Activated CD8-positive, alpha-beta memory T cell treated with anti-CD3 and anti-CD28 coated beads, Interleukin-2, amount 10 ng/mL, durations not matched to agents 7 days and 5 days (primary cell): Measurements from ENCODE around the gene POLR3GL. TPM values are rescaled to one million over a fixed set of nuclear protein-coding genes. Genes with fewer than 3 reads are reported as not detected.
"Not testable (repeated sequence)": the region's sequence is repeated elsewhere in the genome, so short reads cannot be mapped to it uniquely, and the experiment has no call there.

Experiments
- ATAC-seq: fragments of 150-1000 bp; cut with Tn5 transposase; one replicate; pipeline ENCODE4 v1.10.0; 2021; ENCODE audit warnings: moderate library complexity
- CTCF ChIA-PET: fragments of 350-600 bp; sonication (Branson Sonifier 250); formaldehyde crosslinking; loops from one replicate; lab custom pipeline; 2021; ENCODE audit warnings: antibody characterized with exemption; lab: Charles Lee
- DNase-seq: peaks from one replicate; pipeline ENCODE4 v3.0.0-alpha.2; 2020
- H3K27ac Mint-ChIP-seq: one replicate; pipeline ENCODE4 v1.8.0; 2021; ENCODE audit warnings: mild to moderate bottlenecking, mixed read lengths
- H3K27me3 Mint-ChIP-seq: one replicate; pipeline ENCODE4 v1.8.0; 2021; ENCODE audit warnings: mixed read lengths
- H3K36me3 Mint-ChIP-seq: one replicate; pipeline ENCODE4 v1.8.0; 2021; ENCODE audit warnings: mild to moderate bottlenecking, mixed read lengths
- H3K4me1 Mint-ChIP-seq: one replicate; pipeline ENCODE4 v1.8.0; 2021; ENCODE audit warnings: mixed read lengths
- H3K4me3 Mint-ChIP-seq: one replicate; pipeline ENCODE4 v1.8.0; 2021; ENCODE audit warnings: mild to moderate bottlenecking, moderate library complexity, mixed read lengths
- H3K9me3 Mint-ChIP-seq: one replicate; pipeline ENCODE4 v1.8.0; 2022; ENCODE audit warnings: low read depth, mixed read lengths
- total RNA-seq, 2 experiments: library from RNA; stranded (reverse); gene quantifications; one replicate each; pipeline ENCODE4 v1.2.3, GENCODE V29; 2021

Gene POLR3GL
- total RNA-seq, 2 experiments from 2014 or later = 23.5 to 29.1 TPM

GRCh38 chr1:145932522-145933009, 31.9 kb upstream of the POLR3GL start:
- DNase-seq = peak; percentile 54
- H3K27me3 Mint-ChIP-seq, H3K9me3 Mint-ChIP-seq, ATAC-seq: not testable (repeated sequence)
- Mint-ChIP-seq H3K4me1 (peaks cover 24% of the 10 kb centered on the region), H3K27ac (peak overlapping the region; percentile 86), H3K36me3 (peaks cover 24% of the 10 kb centered on the region), H3K4me3 (peak overlapping the region; percentile 32)
- CTCF ChIA-PET = interaction anchor here (0.9 to 1.5 kb wide), 3 partner anchors 10 to 87 kb away, joined by 3 to 5 read pairs (median 3); partner anchors contain the start of genes LIX1L and NUDT17

GRCh38 chr1:145935708-145936107, 28.8 kb upstream of the POLR3GL start:
- peaks cover 24% of the 10 kb centered on the region for H3K36me3 Mint-ChIP-seq
- CTCF ChIA-PET = no interaction called here
- H3K9me3 Mint-ChIP-seq = no peaks in the 10 kb centered on the region
- H3K27ac Mint-ChIP-seq = no peak overlapping the region
- no peak for ATAC-seq
- H3K4me1 Mint-ChIP-seq = peaks cover 17% of the 10 kb centered on the region
- DNase-seq = no peak
- no peak overlapping the region for H3K4me3 Mint-ChIP-seq
- no peaks in the 10 kb centered on the region for H3K27me3 Mint-ChIP-seq

DNA sequence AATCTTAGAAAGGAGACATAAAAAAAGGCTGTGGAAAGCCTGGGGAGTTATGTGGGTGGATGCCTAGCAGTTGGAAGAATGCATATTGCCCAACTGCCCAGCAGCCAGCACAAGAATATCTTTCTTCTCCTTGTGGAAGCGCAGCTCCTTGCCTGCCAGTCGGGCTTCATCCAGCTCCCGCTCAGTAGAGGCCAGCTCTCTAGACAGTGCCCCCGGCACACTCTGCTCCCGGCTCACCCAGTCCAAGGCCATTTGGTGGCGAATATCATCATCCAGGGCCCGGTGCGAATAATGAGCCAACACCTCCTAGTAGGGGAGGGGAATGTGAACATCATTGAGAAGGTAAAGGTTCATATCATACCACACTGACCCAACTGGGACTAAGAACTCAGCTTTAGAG, 28.2 kb upstream of the POLR3GL start:
- peaks cover 21% of the 10 kb centered on the region for H3K36me3 Mint-ChIP-seq
- no peak for DNase-seq
- H3K4me1 Mint-ChIP-seq = peaks cover 17% of the 10 kb centered on the region
- H3K27me3 Mint-ChIP-seq = no peaks in the 10 kb centered on the region
- no peaks in the 10 kb centered on the region for H3K9me3 Mint-ChIP-seq
- CTCF ChIA-PET = no interaction called here
- H3K27ac Mint-ChIP-seq = no peak overlapping the region
- no peak for ATAC-seq
- H3K4me3 Mint-ChIP-seq = no peak overlapping the region

GRCh38 chr1:145937436-145937835, 27.1 kb upstream of the POLR3GL start:
- H3K27me3 Mint-ChIP-seq = no peaks in the 10 kb centered on the region
- ATAC-seq (no peak), DNase-seq (no peak)
- no peak overlapping the region for H3K4me3 Mint-ChIP-seq
- no peaks in the 10 kb centered on the region for H3K9me3 Mint-ChIP-seq
- H3K27ac Mint-ChIP-seq = no peak overlapping the region
- H3K4me1 Mint-ChIP-seq = peaks cover 10% of the 10 kb centered on the region
- H3K36me3 Mint-ChIP-seq = peaks cover 20% of the 10 kb centered on the region
- CTCF ChIA-PET = no interaction called here

- CTCF ChIA-PET = interaction anchor here (1.0 to 1.2 kb wide), 3 partner anchors 10 to 31 kb away, joined by 3 to 4 read pairs (median 3); no protein-coding TSS in a partner anchor
- ATAC-seq (no peak), DNase-seq (no peak)
- Mint-ChIP-seq H3K9me3 (no peaks in the 10 kb centered on the region), H3K4me1 (no peaks in the 10 kb centered on the region), H3K27me3 (no peaks in the 10 kb centered on the region), H3K36me3 (peaks cover 14% of the 10 kb centered on the region), H3K27ac (no peak overlapping the region), H3K4me3 (no peak overlapping the region)
These were observed 22.1 kb upstream of the POLR3GL start for GRCh38 chr1:145942405-145942804.

DNA sequence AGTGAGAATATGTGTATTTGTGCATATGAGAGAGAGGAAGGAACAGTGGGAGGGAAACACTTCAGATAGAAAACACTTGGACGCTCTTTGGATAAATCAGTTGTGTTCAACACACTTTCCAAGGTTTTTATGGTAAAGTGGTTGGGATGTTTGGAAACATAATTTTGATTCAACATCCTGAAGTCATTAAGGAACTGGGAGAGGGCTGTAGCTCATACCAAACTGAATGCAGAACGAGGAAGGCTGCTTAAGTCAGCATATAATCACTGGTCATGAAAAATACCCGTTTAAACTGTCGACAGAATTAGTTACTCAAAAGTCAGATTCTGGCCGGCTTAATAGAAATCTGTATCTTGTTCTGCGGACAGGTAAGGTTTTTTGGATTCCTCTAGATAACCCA, 21.6 kb upstream of the POLR3GL start:
- Mint-ChIP-seq H3K4me1 (no peaks in the 10 kb centered on the region), H3K36me3 (peaks cover 12% of the 10 kb centered on the region), H3K27me3 (no peaks in the 10 kb centered on the region), H3K27ac (no peak overlapping the region), H3K9me3 (no peaks in the 10 kb centered on the region), H3K4me3 (no peak overlapping the region)
- ATAC-seq (no peak), DNase-seq (no peak)
- CTCF ChIA-PET = interaction anchor here (1.0 to 1.6 kb wide), 4 partner anchors 11 to 84 kb away, joined by 3 to 4 read pairs (median 3); partner anchors contain the start of gene PIAS3

DNA sequence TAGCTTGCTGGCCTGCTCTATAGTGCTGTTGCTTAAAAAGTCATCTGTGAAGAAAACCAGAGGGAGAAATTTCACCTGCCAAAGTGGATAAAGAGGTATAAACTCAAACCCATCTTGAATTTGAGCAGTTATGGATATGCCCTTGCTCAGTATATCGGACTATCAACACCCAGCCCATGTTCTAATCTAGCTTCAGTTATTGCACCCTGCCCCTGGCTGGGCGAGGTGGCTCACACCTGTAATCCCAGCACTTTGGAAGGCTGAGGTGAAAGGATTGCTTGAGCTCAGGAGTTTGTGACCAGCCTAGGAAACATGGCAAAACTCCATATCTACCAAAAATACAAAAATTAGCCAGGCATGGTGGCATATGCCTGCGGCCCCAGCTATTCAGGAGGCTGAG, 20.0 kb upstream of the POLR3GL start:
- ATAC-seq = no peak
- Mint-ChIP-seq H3K27me3 (no peaks in the 10 kb centered on the region), H3K9me3 (no peaks in the 10 kb centered on the region), H3K27ac (no peak overlapping the region), H3K4me1 (peaks cover 2% of the 10 kb centered on the region), H3K4me3 (no peak overlapping the region), H3K36me3 (peaks cover 16% of the 10 kb centered on the region)
- no peak for DNase-seq
- CTCF ChIA-PET = interaction anchor here (0.9 kb wide), 1 partner anchor 24 kb away, joined by 3 read pairs; no protein-coding TSS in a partner anchor

DNA sequence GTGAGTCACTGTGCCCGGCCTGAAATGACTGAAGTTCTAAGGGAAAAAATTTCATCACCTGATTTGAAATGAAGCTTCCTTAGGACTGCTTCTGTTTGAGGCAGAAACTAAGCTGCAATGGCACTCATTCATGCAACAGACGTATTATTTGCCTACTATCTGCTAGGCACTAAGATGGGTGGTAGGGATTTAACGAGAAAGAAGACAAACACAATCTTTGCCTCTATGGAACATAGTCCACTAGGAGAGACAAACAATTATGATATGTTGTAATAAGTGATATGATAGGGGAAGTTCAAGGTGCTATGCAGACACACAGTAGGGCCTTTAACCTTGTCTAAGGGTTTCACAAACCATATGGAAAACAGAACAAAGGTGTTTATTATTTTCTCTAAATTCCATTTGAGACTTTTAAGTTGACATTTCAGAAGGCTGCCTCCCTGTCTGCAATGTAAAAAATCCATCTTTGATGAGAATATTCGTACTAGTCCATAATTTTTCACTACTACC, 18.0 kb upstream of the POLR3GL start:
- CTCF ChIA-PET = no interaction called here
- H3K27ac Mint-ChIP-seq = no peak overlapping the region
- H3K4me3 Mint-ChIP-seq = no peak overlapping the region
- ATAC-seq = no peak
- H3K36me3 Mint-ChIP-seq = peaks cover 17% of the 10 kb centered on the region
- no peaks in the 10 kb centered on the region for H3K27me3 Mint-ChIP-seq
- H3K4me1 Mint-ChIP-seq = peaks cover 15% of the 10 kb centered on the region
- DNase-seq = no peak
- no peaks in the 10 kb centered on the region for H3K9me3 Mint-ChIP-seq

GRCh38 chr1:145947551-145947950, 16.9 kb upstream of the POLR3GL start:
- H3K36me3 Mint-ChIP-seq = peaks cover 24% of the 10 kb centered on the region

DNA sequence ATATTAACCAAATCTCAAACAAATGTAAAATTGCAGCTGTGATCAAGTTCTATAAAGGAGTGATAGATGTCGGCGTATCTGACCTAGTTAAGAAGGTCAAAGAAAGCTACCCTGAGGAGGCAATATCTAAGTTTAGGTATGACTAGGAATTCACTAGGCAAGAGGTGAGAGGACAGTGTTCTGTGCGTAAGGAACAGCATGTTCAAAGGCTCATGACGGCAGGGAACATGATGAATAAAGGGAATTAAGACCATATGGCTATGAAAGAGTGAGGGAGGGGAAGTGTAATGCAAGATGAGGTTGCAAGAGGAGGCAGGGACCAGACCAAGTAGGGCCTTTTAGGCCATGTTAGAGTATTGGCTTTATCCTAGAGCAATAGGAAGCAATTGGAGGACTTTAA, 15.3 kb upstream of the POLR3GL start:
- H3K9me3 Mint-ChIP-seq = no peaks in the 10 kb centered on the region
- CTCF ChIA-PET = interaction anchor here (0.9 kb wide), 1 partner anchor 9 kb away, joined by 5 read pairs; no protein-coding TSS in a partner anchor
- ATAC-seq (no peak), DNase-seq (no peak)
- H3K27me3 Mint-ChIP-seq = no peaks in the 10 kb centered on the region
- no peak overlapping the region for H3K27ac Mint-ChIP-seq
- H3K36me3 Mint-ChIP-seq = peaks cover 29% of the 10 kb centered on the region
- H3K4me3 Mint-ChIP-seq = no peak overlapping the region
- H3K4me1 Mint-ChIP-seq = peaks cover 30% of the 10 kb centered on the region

More at GRCh38 chr1:145947551-145947950, 16.9 kb upstream of the POLR3GL start:
- Mint-ChIP-seq H3K4me3 (no peak overlapping the region), H3K27me3 (no peaks in the 10 kb centered on the region), H3K4me1 (peaks cover 23% of the 10 kb centered on the region), H3K9me3 (no peaks in the 10 kb centered on the region), H3K27ac (no peak overlapping the region)
- DNase-seq (no peak), ATAC-seq (no peak)
- CTCF ChIA-PET = no interaction called here

DNA sequence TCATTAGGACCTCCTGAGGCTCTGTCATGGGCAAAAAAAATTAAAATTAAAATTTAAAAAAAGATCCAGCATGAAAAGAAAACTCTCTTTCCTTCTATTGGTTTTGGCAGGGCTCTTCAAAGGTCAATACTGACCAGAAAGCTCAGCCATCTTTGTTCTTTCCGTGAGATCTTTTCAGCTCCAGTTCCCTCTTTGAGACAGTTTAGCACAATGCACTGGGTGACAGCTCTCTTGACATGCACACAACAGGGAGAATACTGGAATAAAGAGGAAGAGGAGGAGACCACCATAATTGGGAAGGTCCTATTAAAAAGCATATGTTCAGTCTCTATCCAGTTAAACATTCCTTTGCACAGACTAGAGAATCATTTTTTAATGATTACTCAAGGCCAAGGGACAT, 13.0 kb upstream of the POLR3GL start:
- CTCF ChIA-PET = interaction anchor here (1.0 to 1.1 kb wide), 2 partner anchors 12 to 41 kb away, joined by 3 to 4 read pairs; no protein-coding TSS in a partner anchor
- H3K4me1 Mint-ChIP-seq = peaks cover 52% of the 10 kb centered on the region
- peaks cover 28% of the 10 kb centered on the region for H3K36me3 Mint-ChIP-seq
- DNase-seq (no peak), ATAC-seq (no peak)
- no peaks in the 10 kb centered on the region for H3K9me3 Mint-ChIP-seq
- no peaks in the 10 kb centered on the region for H3K27me3 Mint-ChIP-seq
- no peak overlapping the region for H3K27ac Mint-ChIP-seq
- no peak overlapping the region for H3K4me3 Mint-ChIP-seq

DNA sequence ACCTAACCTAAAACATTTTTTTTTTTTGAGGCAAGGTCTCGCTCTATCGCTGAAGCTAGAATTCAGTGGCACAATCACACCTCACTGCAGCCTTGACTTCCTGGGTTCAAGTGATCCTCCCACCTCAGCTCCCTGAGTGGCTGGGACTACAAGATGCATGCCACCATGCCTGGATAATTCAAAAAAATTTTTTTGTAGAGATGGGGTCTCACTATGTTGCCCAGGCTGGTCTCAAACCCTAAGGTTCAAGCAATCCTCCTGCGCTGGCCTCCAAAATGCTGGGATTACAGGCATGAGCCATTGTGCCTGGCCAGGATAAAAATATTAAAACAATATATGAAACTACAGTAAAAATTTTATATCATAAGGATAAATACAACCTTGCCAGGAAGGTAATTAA, 11.6 kb upstream of the POLR3GL start:
- Mint-ChIP-seq H3K27ac (no peak overlapping the region), H3K4me1 (peaks cover 55% of the 10 kb centered on the region), H3K4me3 (no peak overlapping the region), H3K27me3 (no peaks in the 10 kb centered on the region), H3K36me3 (peaks cover 26% of the 10 kb centered on the region), H3K9me3 (no peaks in the 10 kb centered on the region)
- no peak for DNase-seq
- CTCF ChIA-PET = no interaction called here
- no peak for ATAC-seq

DNA sequence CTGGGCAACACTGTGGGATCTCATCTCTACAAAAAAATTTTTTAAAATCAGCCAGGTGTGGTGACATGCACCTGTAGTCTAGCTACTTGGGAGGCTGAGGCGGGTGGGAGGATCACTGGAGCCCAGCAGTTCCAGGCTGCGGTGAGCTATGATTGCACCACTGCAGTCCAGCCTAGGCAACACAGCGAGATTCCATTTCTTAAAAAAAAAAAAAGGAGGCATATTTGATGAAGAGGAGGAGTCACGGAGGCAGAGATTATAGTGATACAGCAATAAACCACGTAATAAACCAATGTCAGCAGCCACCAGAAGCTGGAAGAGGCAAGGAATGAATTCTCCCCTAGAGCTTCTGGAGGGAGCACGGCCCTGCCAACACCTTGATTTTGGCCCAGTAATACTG, 10.6 kb upstream of the POLR3GL start:
- H3K9me3 Mint-ChIP-seq = no peaks in the 10 kb centered on the region
- H3K27ac Mint-ChIP-seq = no peak overlapping the region
- no peak overlapping the region for H3K4me3 Mint-ChIP-seq

DNA sequence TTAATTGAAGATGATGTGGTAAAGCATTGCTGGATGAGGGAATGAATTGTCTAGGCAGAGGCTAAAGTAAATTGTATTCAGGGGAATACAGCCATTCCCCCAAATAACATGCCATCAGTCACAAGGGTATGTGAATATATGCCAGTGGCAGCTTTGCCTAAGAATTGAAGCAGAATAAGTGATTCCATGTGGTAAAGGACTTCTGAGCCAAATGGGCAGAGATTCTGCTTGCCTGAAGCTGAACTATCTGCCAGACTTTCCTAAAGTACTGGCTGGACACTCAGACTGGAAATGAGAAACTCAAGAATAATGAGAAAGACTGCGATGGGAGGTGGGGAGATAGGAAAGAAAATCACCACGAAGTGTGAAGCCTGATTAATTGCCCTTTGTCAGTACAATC, 9.1 kb upstream of the POLR3GL start:
- peaks cover 20% of the 10 kb centered on the region for H3K36me3 Mint-ChIP-seq
- no peaks in the 10 kb centered on the region for H3K27me3 Mint-ChIP-seq
- no peaks in the 10 kb centered on the region for H3K9me3 Mint-ChIP-seq
- DNase-seq (no peak), ATAC-seq (no peak)
- H3K27ac Mint-ChIP-seq = no peak overlapping the region
- peaks cover 69% of the 10 kb centered on the region for H3K4me1 Mint-ChIP-seq
- H3K4me3 Mint-ChIP-seq = no peak overlapping the region
- CTCF ChIA-PET = interaction anchor here (1.5 to 1.9 kb wide), 3 partner anchors 21 to 110 kb away, joined by 3 to 6 read pairs (median 4); partner anchors contain the start of gene NUDT17

More for the DNA sequence above, 10.6 kb upstream of the POLR3GL start:
- peaks cover 22% of the 10 kb centered on the region for H3K36me3 Mint-ChIP-seq
- H3K27me3 Mint-ChIP-seq = no peaks in the 10 kb centered on the region
- CTCF ChIA-PET = interaction anchor here (1.0 kb wide), 1 partner anchor 11 kb away, joined by 3 read pairs; no protein-coding TSS in a partner anchor
- ATAC-seq = no peak
- no peak for DNase-seq
- peaks cover 65% of the 10 kb centered on the region for H3K4me1 Mint-ChIP-seq
